A673 (cell line): ENCODE measurements around the gene KRT34. TPM values are rescaled to one million over a fixed set of nuclear protein-coding genes. Genes with fewer than 3 reads are reported as not detected.

ENCODE experiments used
- BruUV-seq: library from RNA; stranded (reverse); fragments of 400-500 nt; replicated peaks from 2 replicates; lab custom pipeline; 2021; lab: Mats Ljungman, UMichigan
- CTCF ChIA-PET: fragments of 300-600 bp; sonication (Branson Sonifier 250); formaldehyde crosslinking; loops from one replicate; lab custom pipeline; 2022; ENCODE audit warnings: antibody characterized with exemption; lab: Charles Lee
- POLR2A ChIA-PET: fragments of 300-600 bp; sonication (Branson Sonifier 250); formaldehyde crosslinking; loops from one replicate; lab custom pipeline; 2022; ENCODE audit warnings: antibody characterized with exemption; ENCODE audit not compliant: low non-redundant PET; lab: Charles Lee
- DNase-seq: peaks from one replicate; pipeline ENCODE4 v3.0.0-alpha.2; 2015; ENCODE audit warnings: low spot score
- H3K27ac ChIP-seq: fragments of 200-600 bp; sonication (generic); 2 replicates; pipeline ENCODE4 v1.5.1; 2016; ENCODE audit warnings: mixed run types, low read depth, mild to moderate bottlenecking, mixed read lengths, antibody characterized with exemption, low read length; ENCODE audit not compliant: poor library complexity, severe bottlenecking
- H3K27me3 ChIP-seq: fragments of 200-600 bp; sonication (generic); replicated peaks from 2 replicates; pipeline ENCODE4 v1.6.1; 2017; ENCODE audit warnings: mixed run types, low read depth, mild to moderate bottlenecking, mixed read lengths, antibody characterized with exemption, low read length; ENCODE audit not compliant: insufficient read depth, poor library complexity
- H3K36me3 ChIP-seq: fragments of 200-600 bp; sonication (generic); 2 replicates; pipeline ENCODE4 v1.6.1; 2016; ENCODE audit warnings: mixed run types, mild to moderate bottlenecking, mixed read lengths, antibody characterized with exemption, low read length; ENCODE audit not compliant: insufficient read depth, poor library complexity, severe bottlenecking
- H3K4me1 ChIP-seq: fragments of 200-600 bp; sonication (generic); 2 replicates; pipeline ENCODE4 v1.6.1; 2017; ENCODE audit warnings: mixed run types, mild to moderate bottlenecking, mixed read lengths, antibody characterized with exemption, low read length; ENCODE audit not compliant: insufficient read depth, poor library complexity, severe bottlenecking
- H3K4me3 ChIP-seq: fragments of 200-600 bp; sonication (generic); 2 replicates; pipeline ENCODE4 v1.5.1; 2016; ENCODE audit warnings: low read depth, mixed run types, mild to moderate bottlenecking, mixed read lengths, low read length; ENCODE audit not compliant: poor library complexity, severe bottlenecking
- H3K9me3 ChIP-seq: fragments of 200-600 bp; sonication (generic); 2 replicates; pipeline ENCODE4 v1.6.1; 2016; ENCODE audit warnings: mixed run types, low read depth, mild to moderate bottlenecking, mixed read lengths, antibody characterized with exemption, low read length; ENCODE audit not compliant: poor library complexity, severe bottlenecking
- EZH2 ChIP-seq: fragments of 200-600 bp; sonication (generic); IDR thresholded peaks from 2 replicates; pipeline ENCODE4 v1.6.1; 2017; ENCODE audit warnings: borderline replicate concordance, low read depth, mild to moderate bottlenecking, mixed read lengths, antibody characterized with exemption, low read length; ENCODE audit not compliant: poor library complexity, severe bottlenecking
- intact Hi-C: fragments of 100-400 bp; cut with micrococcal nuclease; formaldehyde crosslinking; loops from one replicate; pipeline ENCODE4 v1.10.0; 2022; ENCODE audit not compliant: unreplicated experiment
- total RNA-seq: library from RNA; stranded (reverse); gene quantifications from 2 replicates; pipeline ENCODE4 v1.2.3, GENCODE V29; 2021
- TF ChIP-seq, protein P1 (sequence below): fragments of 300-800, 200-600 bp; sonication (generic); conservative IDR thresholded peaks from 2 replicates; pipeline ENCODE4 v1.5.1; 2017; ENCODE audit warnings: low read depth, mild to moderate bottlenecking, antibody characterized with exemption, low read length, moderate library complexity, mixed read lengths

KRT34 gene
- total RNA-seq, 1 experiment from 2014 or later: not detected

GRCh38 chr17:41329279-41329948 is 52.7 kb downstream of the KRT34 start:
- POLR2A ChIA-PET: no interaction called here
- Histone ChIP-seq H3K4me3 (no peak overlapping the region), H3K27ac (no peak overlapping the region), H3K27me3 (no peaks in the 10 kb centered on the region), H3K9me3 (no peaks in the 10 kb centered on the region), H3K36me3 (no peaks in the 10 kb centered on the region), H3K4me1 (no peaks in the 10 kb centered on the region)
- CTCF ChIA-PET: no interaction called here
- TF ChIP-seq, protein P1, sequence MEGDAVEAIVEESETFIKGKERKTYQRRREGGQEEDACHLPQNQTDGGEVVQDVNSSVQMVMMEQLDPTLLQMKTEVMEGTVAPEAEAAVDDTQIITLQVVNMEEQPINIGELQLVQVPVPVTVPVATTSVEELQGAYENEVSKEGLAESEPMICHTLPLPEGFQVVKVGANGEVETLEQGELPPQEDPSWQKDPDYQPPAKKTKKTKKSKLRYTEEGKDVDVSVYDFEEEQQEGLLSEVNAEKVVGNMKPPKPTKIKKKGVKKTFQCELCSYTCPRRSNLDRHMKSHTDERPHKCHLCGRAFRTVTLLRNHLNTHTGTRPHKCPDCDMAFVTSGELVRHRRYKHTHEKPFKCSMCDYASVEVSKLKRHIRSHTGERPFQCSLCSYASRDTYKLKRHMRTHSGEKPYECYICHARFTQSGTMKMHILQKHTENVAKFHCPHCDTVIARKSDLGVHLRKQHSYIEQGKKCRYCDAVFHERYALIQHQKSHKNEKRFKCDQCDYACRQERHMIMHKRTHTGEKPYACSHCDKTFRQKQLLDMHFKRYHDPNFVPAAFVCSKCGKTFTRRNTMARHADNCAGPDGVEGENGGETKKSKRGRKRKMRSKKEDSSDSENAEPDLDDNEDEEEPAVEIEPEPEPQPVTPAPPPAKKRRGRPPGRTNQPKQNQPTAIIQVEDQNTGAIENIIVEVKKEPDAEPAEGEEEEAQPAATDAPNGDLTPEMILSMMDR: peak; percentile 60
- no peak for TF ChIP-seq EZH2
- BruUV-seq: no TSS peak
- intact Hi-C loops: loop anchor here (5.0 kb wide), 2 partner anchors 182 to 472 kb away; partner anchors contain the start of gene KRTAP4-5
- peak; percentile 59 for DNase-seq

- no TSS peak for BruUV-seq
- H3K27ac ChIP-seq: no peak overlapping the region
- POLR2A ChIA-PET: no interaction called here
Observed at GRCh38 chr17:41328207-41328606, 53.9 kb downstream of the KRT34 start.

More at GRCh38 chr17:41328207-41328606, 53.9 kb downstream of the KRT34 start:
- intact Hi-C loops: loop anchor here (5.0 kb wide), 2 partner anchors 181 to 471 kb away; partner anchors contain the start of gene KRTAP4-5
- DNase-seq: no peak
- Histone ChIP-seq H3K4me3 (no peak overlapping the region), H3K4me1 (no peaks in the 10 kb centered on the region), H3K9me3 (no peaks in the 10 kb centered on the region), H3K36me3 (no peaks in the 10 kb centered on the region), H3K27me3 (no peaks in the 10 kb centered on the region)
- CTCF ChIA-PET: no interaction called here
- TF ChIP-seq, protein P1: no peak
- TF ChIP-seq EZH2: no peak

Other genes with a start within 250 kb of the KRT34 start
- gene KRTAP4-6, start 241.8 kb downstream of the KRT34 start, total RNA-seq: not detected in 2 replicates
- not detected in 2 replicates for gene KRTAP4-5, start 232.5 kb downstream of the KRT34 start, total RNA-seq
- not detected in 2 replicates for gene KRTAP4-4, start 221.6 kb downstream of the KRT34 start, total RNA-seq
- not detected in 2 replicates for gene KRTAP4-3, start 214.1 kb downstream of the KRT34 start, total RNA-seq
- gene KRTAP4-2, start 204.1 kb downstream of the KRT34 start, total RNA-seq: not detected in 2 replicates
- not detected in 2 replicates for gene KRTAP4-1, start 197.4 kb downstream of the KRT34 start, total RNA-seq
- not detected in 2 replicates for gene KRTAP9-1, start 192.4 kb downstream of the KRT34 start, total RNA-seq
- gene KRTAP9-2, start 155.7 kb downstream of the KRT34 start, total RNA-seq: not detected in 2 replicates
- not detected in 2 replicates for gene KRTAP9-3, start 149.9 kb downstream of the KRT34 start, total RNA-seq
- not detected in 2 replicates for gene KRTAP9-8, start 144.3 kb downstream of the KRT34 start, total RNA-seq
- gene KRTAP9-4, start 132.6 kb downstream of the KRT34 start, total RNA-seq: not detected in 2 replicates
- gene KRTAP9-9, start 126.9 kb downstream of the KRT34 start, total RNA-seq: not detected in 2 replicates
- gene KRTAP9-6, start 116.9 kb downstream of the KRT34 start, total RNA-seq: not detected in 2 replicates
- not detected in 2 replicates for gene KRTAP9-7, start 106.6 kb downstream of the KRT34 start, total RNA-seq
- gene KRTAP29-1, start 79.5 kb downstream of the KRT34 start, total RNA-seq: not detected in 2 replicates
- gene KRTAP16-1, start 73.0 kb downstream of the KRT34 start, total RNA-seq: not detected in 2 replicates
- gene KRTAP17-1, start 66.6 kb downstream of the KRT34 start, total RNA-seq: not detected in 2 replicates
- gene KRT33A, start 31.5 kb downstream of the KRT34 start, total RNA-seq: not detected in 2 replicates
- gene KRT33B, start 12.5 kb downstream of the KRT34 start, total RNA-seq: not detected in 2 replicates
- gene KRT31, start 15.3 kb upstream of the KRT34 start, total RNA-seq: not detected in 2 replicates
- not detected in 2 replicates for gene KRT37, start 42.3 kb upstream of the KRT34 start, total RNA-seq
- gene KRT38, start 58.7 kb upstream of the KRT34 start, total RNA-seq: not detected in 2 replicates
- not detected in 2 replicates for gene KRT32, start 85.1 kb upstream of the KRT34 start, total RNA-seq
- not detected in 2 replicates for gene KRT35, start 98.8 kb upstream of the KRT34 start, total RNA-seq
- not detected in 2 replicates for gene KRT36, start 107.6 kb upstream of the KRT34 start, total RNA-seq
- gene KRT13, start 123.3 kb upstream of the KRT34 start, total RNA-seq: not detected in 2 replicates
- gene KRT15, start 136.6 kb upstream of the KRT34 start, total RNA-seq: not detected in 2 replicates
- gene KRT19, start 146.0 kb upstream of the KRT34 start, total RNA-seq: 0.34 and 0.74 TPM in 2 replicates
- gene KRT9, start 189.8 kb upstream of the KRT34 start, total RNA-seq: not detected in 2 replicates
- gene KRT14, start 204.6 kb upstream of the KRT34 start, total RNA-seq: not detected in 2 replicates
- not detected in 2 replicates for gene KRT16, start 230.5 kb upstream of the KRT34 start, total RNA-seq
- gene KRT17, start 242.3 kb upstream of the KRT34 start, total RNA-seq: 54.1 and 82.2 TPM in 2 replicates